Measurements from ENCODE around the gene NRP2. TPM values are rescaled to one million over a fixed set of nuclear protein-coding genes. Genes with fewer than 3 reads are reported as not detected.

Gene NRP2
- total and polyA plus RNA-seq, 9 donors = 47.9 to 143 (median 106) TPM

DNA sequence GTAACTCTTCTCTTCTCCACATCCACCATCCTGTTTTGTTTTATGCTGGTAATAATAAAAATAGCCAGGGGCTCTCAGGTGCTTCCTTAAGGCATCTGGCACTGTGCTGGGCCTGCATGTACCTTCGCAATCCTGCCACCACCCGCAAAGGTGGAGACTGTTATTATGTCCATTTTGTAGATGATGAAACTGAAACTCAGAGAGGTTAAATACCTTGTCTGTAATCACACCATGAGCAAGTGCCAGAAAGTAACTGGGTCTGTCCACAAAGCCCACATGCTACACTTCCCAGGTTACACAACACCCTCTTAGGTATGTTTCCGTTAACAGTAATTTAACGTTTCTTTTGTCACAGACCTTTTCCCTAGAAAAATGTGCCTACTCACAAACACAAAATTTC, 27.0 kb downstream of the NRP2 start:
- no peak for TF ChIP-seq EP300 (IDR thresholded peaks at IDR 0.05)
- TF ChIP-seq POLR2A (IDR thresholded peaks at IDR 0.05) = no peak
- no peak for TF ChIP-seq CTCF (IDR thresholded peaks at IDR 0.05)
- Histone ChIP-seq H3K36me3 (no peaks in the 10 kb centered on the region), H3K27ac (peak overlapping the region in 1 of 2 donors; percentile 74), H3K27me3 (no peaks in the 10 kb centered on the region), H3K4me3 (no peak overlapping the region), H3K9me3 (no peaks in the 10 kb centered on the region), H3K4me1 (ENCODE audit: insufficient read depth) (peaks cover 37% of the 10 kb centered on the region)
- WGBS, 3 donors = 72 to 82% (median 81%) methylated on average over 4 of the region's 4 CpGs
- intact Hi-C loops (cut with DNase I) = no loop called here
- DNase-seq = no peak

- WGBS, 3 donors = 0 to 71% (median 37%) methylated on average over 1 of the region's 1 CpG
- intact Hi-C loops (cut with DNase I) = no loop called here
- no peak overlapping the region for H3K4me3 ChIP-seq
- no peak for TF ChIP-seq CTCF (IDR thresholded peaks at IDR 0.05)
- TF ChIP-seq POLR2A (IDR thresholded peaks at IDR 0.05) = no peak
- TF ChIP-seq EP300 (IDR thresholded peaks at IDR 0.05) = no peak
- peaks cover 21% of the 10 kb centered on the region for H3K4me1 ChIP-seq (ENCODE audit: insufficient read depth)
- no peaks in the 10 kb centered on the region for H3K36me3 ChIP-seq
- no peak for DNase-seq
- no peaks in the 10 kb centered on the region for H3K9me3 ChIP-seq
- H3K27ac ChIP-seq = no peak overlapping the region
- no peaks in the 10 kb centered on the region for H3K27me3 ChIP-seq
Observed at GRCh38 chr2:205712508-205712907, 30.2 kb downstream of the NRP2 start.

- no peaks in the 10 kb centered on the region for H3K9me3 ChIP-seq
- no peak for DNase-seq
- WGBS, 3 donors = 0% methylated on average over 1 of the region's 1 CpG
- no peak overlapping the region for H3K4me3 ChIP-seq
- peaks cover 18% of the 10 kb centered on the region for H3K4me1 ChIP-seq (ENCODE audit: insufficient read depth)
- H3K27ac ChIP-seq = no peak overlapping the region
- TF ChIP-seq CTCF (IDR thresholded peaks at IDR 0.05) (no peak), EP300 (IDR thresholded peaks at IDR 0.05) (no peak), POLR2A (IDR thresholded peaks at IDR 0.05) (no peak)
- intact Hi-C loops (cut with DNase I) = no loop called here
- H3K36me3 ChIP-seq = no peaks in the 10 kb centered on the region
- no peaks in the 10 kb centered on the region for H3K27me3 ChIP-seq
Observed at GRCh38 chr2:205713086-205713485, 30.8 kb downstream of the NRP2 start.

DNA sequence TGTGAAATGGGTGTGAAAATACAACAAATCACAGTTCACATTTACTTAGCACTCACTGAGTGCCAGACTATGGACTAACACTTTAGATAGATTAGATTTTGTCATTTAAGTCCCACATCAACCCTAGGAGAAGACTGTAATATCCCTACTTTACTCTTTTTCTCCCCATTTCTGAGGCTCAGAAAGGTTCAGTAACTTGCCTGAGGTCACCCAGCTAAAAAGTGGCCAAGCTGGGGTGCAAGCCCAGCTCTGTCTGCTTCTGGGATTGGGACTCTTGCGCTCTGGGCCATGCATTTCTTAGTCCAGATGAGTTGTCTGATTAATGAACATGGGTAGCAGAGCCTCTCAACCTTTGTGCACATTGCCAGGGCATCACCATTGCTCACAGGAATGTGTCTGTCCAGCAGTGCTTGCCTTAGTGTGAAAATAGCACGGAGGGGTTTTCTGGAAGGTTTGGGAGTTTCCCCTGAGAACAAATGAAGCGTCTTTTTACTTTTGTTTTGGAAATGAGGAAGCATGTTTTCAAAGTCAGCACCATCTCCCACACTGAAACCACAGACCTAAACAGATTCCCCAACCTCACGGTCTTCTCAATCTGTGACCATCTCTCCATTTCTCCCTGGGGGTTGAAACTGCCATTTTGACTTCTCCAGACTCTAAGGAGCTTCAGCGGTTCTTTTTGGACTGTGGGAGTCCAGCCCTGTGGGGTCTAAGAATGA, 31.9 kb downstream of the NRP2 start:
- H3K4me1 ChIP-seq (ENCODE audit: insufficient read depth) = peaks cover 16% of the 10 kb centered on the region
- H3K4me3 ChIP-seq = no peak overlapping the region
- WGBS, 3 donors = 21 to 27% (median 21%) methylated on average over 5 of the region's 5 CpGs
- DNase-seq = no peak
- H3K36me3 ChIP-seq = no peaks in the 10 kb centered on the region
- no peaks in the 10 kb centered on the region for H3K27me3 ChIP-seq
- TF ChIP-seq CTCF (IDR thresholded peaks at IDR 0.05) = no peak
- TF ChIP-seq EP300 (IDR thresholded peaks at IDR 0.05) = no peak
- no peak for TF ChIP-seq POLR2A (IDR thresholded peaks at IDR 0.05)
- peak overlapping the region; percentile 25 to 34 for H3K27ac ChIP-seq
- H3K9me3 ChIP-seq = no peaks in the 10 kb centered on the region
- intact Hi-C loops (cut with DNase I) = no loop called here

Measured in ovary (tissue), 9 donors.